BLaER1 treated with 17β-estradiol and CSF1 and Interleukin-3, amounts not matched to agents 10 nM and 100 nM (cell line): ENCODE results near the gene TAC4.
"Not testable (repeated sequence)": the region's sequence is repeated elsewhere in the genome, so short reads cannot be mapped to it uniquely, and the experiment has no call there.

ENCODE experiments used
- H3K27ac ChIP-seq, 11 experiments: shearing (Covaris generic); formaldehyde crosslinking; 2 replicates each; pipeline ENCODE4 v1.8.1; 2022
- H3K27me3 ChIP-seq, 11 experiments: shearing (Covaris generic); formaldehyde crosslinking; 2 replicates each; pipeline ENCODE4 v1.8.1; 2022
- H3K36me3 ChIP-seq, 11 experiments: shearing (Covaris generic); formaldehyde crosslinking; 2 replicates each; pipeline ENCODE4 v1.8.1; 2022
- H3K4me1 ChIP-seq, 10 experiments: shearing (Covaris generic); formaldehyde crosslinking; 2 replicates each; pipeline ENCODE4 v1.8.1; 2022
- H3K4me2 ChIP-seq, 11 experiments: shearing (Covaris generic); formaldehyde crosslinking; 2 replicates each; pipeline ENCODE4 v1.8.1; 2022
- H3K4me3 ChIP-seq, 10 experiments: shearing (Covaris generic); formaldehyde crosslinking; 2 replicates each; pipeline ENCODE4 v1.8.1; 2022
- H3K9ac ChIP-seq, 11 experiments: shearing (Covaris generic); formaldehyde crosslinking; 2 replicates each; pipeline ENCODE4 v1.8.1; 2022
- H3K9me3 ChIP-seq, 11 experiments: shearing (Covaris generic); formaldehyde crosslinking; replicated peaks in 1 of 11; 2 replicates each; pipeline ENCODE4 v1.8.1; 2022
- H4K20me1 ChIP-seq, 11 experiments: shearing (Covaris generic); formaldehyde crosslinking; 2 replicates each; pipeline ENCODE4 v1.8.1; 2022
- Cebpa-rat ChIP-seq, 11 experiments: shearing (Covaris generic); IDR thresholded peaks; 2 replicates each; pipeline ENCODE4 v1.8.1; 2022

Gene TAC4

GRCh38 chr17:49834118-49834743, 13.6 kb downstream of the TAC4 start:
- Histone ChIP-seq H3K27me3 (no peaks in the 10 kb centered on the region), H3K4me1 (peaks cover 70 to 100% (median 85%) of the 10 kb centered on the region in 10 experiments), H3K4me2 (peak overlapping the region; percentile 70 to 90 (median 86)), H3K9me3 (peaks cover 0 to 17% (median 9%) of the 10 kb centered on the region in 11 experiments; a peak in 10 of 22 replicates), H3K9ac (peak overlapping the region in 1 of 11 experiments; percentile 35; a peak in 1 of 22 replicates), H3K4me3 (no peak overlapping the region), H3K27ac (peak overlapping the region; percentile 47 to 79 (median 73); a peak in 18 of 22 replicates), H4K20me1 (no peaks in the 10 kb centered on the region), H3K36me3 (peaks cover 26 to 64% (median 57%) of the 10 kb centered on the region in 11 experiments)
- no peak for TF ChIP-seq Cebpa-rat (IDR thresholded peaks at IDR 0.05)

GRCh38 chr17:49832840-49833599, 14.8 kb downstream of the TAC4 start:
- Histone ChIP-seq H3K4me2 (peak overlapping the region; percentile 28 to 89 (median 78)), H4K20me1 (no peaks in the 10 kb centered on the region), H3K27ac (peak overlapping the region; percentile 3 to 79 (median 49); a peak in 17 of 22 replicates), H3K9me3 (peaks cover 0 to 17% (median 9%) of the 10 kb centered on the region in 11 experiments; a peak in 10 of 22 replicates), H3K9ac (peak overlapping the region in 1 of 11 experiments; percentile 35; a peak in 3 of 22 replicates), H3K27me3 (no peaks in the 10 kb centered on the region), H3K4me1 (peaks cover 70 to 100% (median 89%) of the 10 kb centered on the region in 10 experiments), H3K36me3 (peaks cover 36 to 72% (median 68%) of the 10 kb centered on the region in 11 experiments), H3K4me3 (no peak overlapping the region)
- peak in 5 of 11 experiments; percentile 21 to 70 (median 31); a peak in 5 of 22 replicates for TF ChIP-seq Cebpa-rat (IDR thresholded peaks at IDR 0.05)

DNA sequence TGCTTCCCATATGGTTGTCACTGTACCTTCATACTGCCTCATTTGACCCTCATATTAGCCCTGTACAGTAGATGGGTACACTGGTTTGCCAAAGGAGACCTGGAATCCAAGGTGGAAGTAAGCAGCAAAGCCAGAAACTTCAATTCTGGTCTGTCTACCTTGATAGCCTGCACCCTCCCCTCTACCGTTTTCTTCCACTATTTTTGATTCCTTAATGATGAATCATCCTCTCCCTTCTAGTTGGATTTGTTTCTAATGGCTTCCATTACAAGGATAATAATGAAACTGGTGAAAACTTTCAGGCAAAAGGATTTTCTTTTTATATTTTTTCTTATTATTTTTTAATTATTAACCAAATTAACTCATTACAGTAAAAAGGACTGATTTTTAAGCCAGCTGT, 17.3 kb downstream of the TAC4 start:
- no peak for TF ChIP-seq Cebpa-rat (IDR thresholded peaks at IDR 0.05)
- H3K9ac ChIP-seq = no peak overlapping the region
- peaks cover 46 to 100% (median 74%) of the 10 kb centered on the region in 10 experiments for H3K4me1 ChIP-seq
- peaks cover 60 to 96% (median 92%) of the 10 kb centered on the region in 11 experiments for H3K36me3 ChIP-seq
- no peaks in the 10 kb centered on the region for H3K27me3 ChIP-seq
- H3K4me3 ChIP-seq = no peak overlapping the region
- H3K9me3 ChIP-seq = peaks cover 0 to 17% (median 9%) of the 10 kb centered on the region in 11 experiments; a peak in 10 of 22 replicates
- H3K27ac ChIP-seq = peak overlapping the region in 2 of 11 experiments; percentile 6 to 30; a peak in 1 of 22 replicates
- no peaks in the 10 kb centered on the region for H4K20me1 ChIP-seq
- peak overlapping the region in 3 of 11 experiments; percentile 5 to 81 (median 78); a peak in 2 of 22 replicates for H3K4me2 ChIP-seq

GRCh38 chr17:49829026-49829425, 18.8 kb downstream of the TAC4 start:
- Histone ChIP-seq H3K4me1 (peaks cover 31 to 99% (median 58%) of the 10 kb centered on the region in 10 experiments), H3K36me3 (peaks cover 68 to 100% (median 99%) of the 10 kb centered on the region in 11 experiments), H3K9me3 (peaks cover 0 to 11% (median 3%) of the 10 kb centered on the region in 11 experiments; a peak in 8 of 22 replicates), H3K27me3 (no peaks in the 10 kb centered on the region), H3K4me3 (no peak overlapping the region), H4K20me1 (no peaks in the 10 kb centered on the region), H3K27ac (peak overlapping the region in 10 of 11 experiments; percentile 31 to 74 (median 57); a peak in 18 of 22 replicates), H3K9ac (peak overlapping the region in 3 of 11 experiments; percentile 11 to 20 (median 17); a peak in 2 of 22 replicates), H3K4me2 (peak overlapping the region; percentile 5 to 72 (median 53); a peak in 20 of 22 replicates)
- TF ChIP-seq Cebpa-rat (IDR thresholded peaks at IDR 0.05) = no peak

DNA sequence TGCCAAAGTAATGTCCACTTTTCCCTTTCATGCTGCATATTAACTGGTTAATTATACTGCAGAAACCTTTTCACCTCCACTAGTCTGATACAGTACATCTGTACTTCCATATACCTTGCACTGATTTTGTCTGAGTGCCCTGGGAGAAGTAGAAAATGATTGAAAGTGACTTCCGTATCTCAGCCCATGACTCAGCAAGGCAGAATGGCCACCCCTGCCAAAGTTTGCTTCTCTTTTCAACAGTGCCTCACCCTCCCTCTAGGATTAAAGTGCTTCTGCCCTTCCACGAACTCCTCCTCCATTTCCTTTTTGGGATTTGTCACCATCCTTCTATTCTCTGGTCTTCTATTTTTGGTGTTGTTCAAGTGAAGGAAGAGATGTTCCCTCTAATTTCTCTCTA, 19.5 kb downstream of the TAC4 start:
- H3K4me1 ChIP-seq = peaks cover 28 to 99% (median 53%) of the 10 kb centered on the region in 10 experiments
- not testable (repeated sequence) for H3K27me3 ChIP-seq, H3K4me3 ChIP-seq, H4K20me1 ChIP-seq, H3K9me3 ChIP-seq
- 0 out of 22 replicates have a peak overlapping the region, but pooled peaks of 1 of the 11 experiments have one; percentile 11 for H3K9ac ChIP-seq
- peak overlapping the region in 10 of 11 experiments; percentile 16 to 72 (median 59); a peak in 19 of 22 replicates for H3K4me2 ChIP-seq
- peaks cover 74 to 100% (median 99%) of the 10 kb centered on the region in 11 experiments for H3K36me3 ChIP-seq
- H3K27ac ChIP-seq = peak overlapping the region in 10 of 11 experiments; percentile 31 to 74 (median 57); a peak in 18 of 22 replicates

DNA sequence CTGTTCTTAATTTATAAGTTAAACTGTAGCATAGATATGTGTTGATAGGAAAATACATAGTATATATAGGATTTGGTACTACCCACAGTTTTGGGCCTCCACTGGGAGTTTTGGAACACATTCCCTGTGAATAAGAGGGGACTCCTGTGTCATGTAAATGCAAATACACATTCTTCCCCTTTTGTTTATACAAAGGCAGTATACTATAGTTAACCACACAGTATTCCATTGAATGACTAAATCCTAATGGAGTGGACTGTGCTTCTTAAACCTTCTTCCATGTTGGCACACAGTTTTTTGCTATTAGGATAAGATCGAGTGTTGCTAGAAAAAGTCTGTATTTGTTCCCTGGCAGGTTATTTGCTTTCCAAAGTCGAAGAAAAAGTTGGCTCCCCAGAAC, 22.2 kb downstream of the TAC4 start:
- peaks cover 93 to 100% (median 99%) of the 10 kb centered on the region in 11 experiments for H3K36me3 ChIP-seq
- H3K4me1 ChIP-seq = peaks cover 14 to 99% (median 46%) of the 10 kb centered on the region in 10 experiments; a peak in 19 of 20 replicates
- no peak overlapping the region for H3K9ac ChIP-seq
- H4K20me1 ChIP-seq = no peaks in the 10 kb centered on the region; a peak in 1 of 22 replicates
- no peak overlapping the region for H3K27ac ChIP-seq
- H3K4me2 ChIP-seq = 0 out of 22 replicates have a peak overlapping the region, but pooled peaks of 1 of the 11 experiments have one; percentile 23
- no peak overlapping the region for H3K4me3 ChIP-seq
- H3K9me3 ChIP-seq = no peaks in the 10 kb centered on the region; a peak in 1 of 22 replicates
- H3K27me3 ChIP-seq = no peaks in the 10 kb centered on the region
- no peak for TF ChIP-seq Cebpa-rat (IDR thresholded peaks at IDR 0.05)

DNA sequence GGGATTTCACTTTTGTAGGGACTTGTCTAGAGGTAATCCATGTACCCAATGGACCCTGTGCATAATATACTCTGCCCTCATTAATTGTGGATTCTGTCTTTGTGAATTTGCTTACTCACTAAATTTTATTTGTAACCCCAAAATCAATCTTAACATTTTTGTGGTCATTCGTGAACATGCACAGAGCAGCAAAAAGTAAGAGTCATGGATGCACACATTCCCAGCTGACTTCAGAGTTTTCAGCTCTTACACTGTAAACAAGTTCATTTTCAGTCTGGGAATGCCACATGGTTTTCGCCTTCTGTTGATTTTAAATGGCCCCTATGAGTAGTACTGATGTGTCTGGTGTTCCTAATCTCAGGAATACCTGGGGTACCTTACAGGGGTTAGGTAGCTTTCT, 24.3 kb downstream of the TAC4 start:
- Histone ChIP-seq H3K4me3 (no peak overlapping the region), H3K4me1 (peaks cover 13 to 97% (median 40%) of the 10 kb centered on the region in 10 experiments), H3K4me2 (peak overlapping the region in 4 of 11 experiments; percentile 49 to 79 (median 70); a peak in 8 of 22 replicates), H3K27ac (peak overlapping the region in 5 of 11 experiments; percentile 20 to 65 (median 51); a peak in 9 of 22 replicates), H3K27me3 (no peaks in the 10 kb centered on the region), H3K36me3 (peaks cover 94 to 100% (median 99%) of the 10 kb centered on the region in 11 experiments), H3K9ac (peak overlapping the region in 1 of 11 experiments; percentile 34; a peak in 1 of 22 replicates), H3K9me3 (no peaks in the 10 kb centered on the region), H4K20me1 (peaks cover 0 to 6% (median 0%) of the 10 kb centered on the region in 11 experiments; a peak in 2 of 22 replicates)
- no peak for TF ChIP-seq Cebpa-rat (IDR thresholded peaks at IDR 0.05)

GRCh38 chr17:49822829-49823228, 25.0 kb downstream of the TAC4 start:
- H3K4me3 ChIP-seq = no peak overlapping the region
- H3K4me2 ChIP-seq = peak overlapping the region in 6 of 11 experiments; percentile 27 to 79 (median 70); a peak in 11 of 22 replicates
- TF ChIP-seq Cebpa-rat (IDR thresholded peaks at IDR 0.05) = no peak
- H4K20me1 ChIP-seq = peaks cover 0 to 6% (median 0%) of the 10 kb centered on the region in 11 experiments; a peak in 3 of 22 replicates
- peaks cover 99 to 100% (median 100%) of the 10 kb centered on the region in 11 experiments for H3K36me3 ChIP-seq
- H3K4me1 ChIP-seq = peaks cover 13 to 97% (median 40%) of the 10 kb centered on the region in 10 experiments
- H3K9me3 ChIP-seq = no peaks in the 10 kb centered on the region
- no peaks in the 10 kb centered on the region for H3K27me3 ChIP-seq
- H3K9ac ChIP-seq = peak overlapping the region in 2 of 11 experiments; percentile 5 to 34; a peak in 1 of 22 replicates
- peak overlapping the region in 6 of 11 experiments; percentile 13 to 65 (median 50); a peak in 9 of 22 replicates for H3K27ac ChIP-seq
